ENCODE results near the gene ZNF684.

Gene ZNF684

DNA sequence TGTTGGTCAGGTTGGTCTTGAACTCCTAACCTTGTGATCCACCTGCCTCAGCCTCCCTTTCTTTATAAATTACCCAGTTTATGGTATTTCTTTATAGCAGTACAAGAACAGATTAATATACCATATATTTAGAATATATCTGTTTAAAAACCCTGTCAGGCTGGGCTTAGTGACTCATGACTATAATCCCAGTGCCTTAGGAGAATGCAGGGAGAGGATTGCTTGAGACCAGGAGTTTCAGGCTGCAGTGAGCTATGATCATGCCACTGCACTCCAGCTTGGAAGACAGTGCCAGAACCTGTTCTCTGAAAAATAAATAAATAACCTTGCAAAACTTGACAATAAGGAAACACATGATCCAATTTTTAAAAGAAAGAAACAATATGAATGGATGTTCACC is 43.9 kb downstream of the ZNF684 start:
- no peak for DNase-seq (ENCODE audit: low read depth)
- no peak overlapping the region for H3K4me3 ChIP-seq (ENCODE audit: low read length)
- TF ChIP-seq, protein P1, sequence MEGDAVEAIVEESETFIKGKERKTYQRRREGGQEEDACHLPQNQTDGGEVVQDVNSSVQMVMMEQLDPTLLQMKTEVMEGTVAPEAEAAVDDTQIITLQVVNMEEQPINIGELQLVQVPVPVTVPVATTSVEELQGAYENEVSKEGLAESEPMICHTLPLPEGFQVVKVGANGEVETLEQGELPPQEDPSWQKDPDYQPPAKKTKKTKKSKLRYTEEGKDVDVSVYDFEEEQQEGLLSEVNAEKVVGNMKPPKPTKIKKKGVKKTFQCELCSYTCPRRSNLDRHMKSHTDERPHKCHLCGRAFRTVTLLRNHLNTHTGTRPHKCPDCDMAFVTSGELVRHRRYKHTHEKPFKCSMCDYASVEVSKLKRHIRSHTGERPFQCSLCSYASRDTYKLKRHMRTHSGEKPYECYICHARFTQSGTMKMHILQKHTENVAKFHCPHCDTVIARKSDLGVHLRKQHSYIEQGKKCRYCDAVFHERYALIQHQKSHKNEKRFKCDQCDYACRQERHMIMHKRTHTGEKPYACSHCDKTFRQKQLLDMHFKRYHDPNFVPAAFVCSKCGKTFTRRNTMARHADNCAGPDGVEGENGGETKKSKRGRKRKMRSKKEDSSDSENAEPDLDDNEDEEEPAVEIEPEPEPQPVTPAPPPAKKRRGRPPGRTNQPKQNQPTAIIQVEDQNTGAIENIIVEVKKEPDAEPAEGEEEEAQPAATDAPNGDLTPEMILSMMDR (conservative IDR thresholded peaks at IDR 0.05; ENCODE audit: low read length): no peak

DNA sequence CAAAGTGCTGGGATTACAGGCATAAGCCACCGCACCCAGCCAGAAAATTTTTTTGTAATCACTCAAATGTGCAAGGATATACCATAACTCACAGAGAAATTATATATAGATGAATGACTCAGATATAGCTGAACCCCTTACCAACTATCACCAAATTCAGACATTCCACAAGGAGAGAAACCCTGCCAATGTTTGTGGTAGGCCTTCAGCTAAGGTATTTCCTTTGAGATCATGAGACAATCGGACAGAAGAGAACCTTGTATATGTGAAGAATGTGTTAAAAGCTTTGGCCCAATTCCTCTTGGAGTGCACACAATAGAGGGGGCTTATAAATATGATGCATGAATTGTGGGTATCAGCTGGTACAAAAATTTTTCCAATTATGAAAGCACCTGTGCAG is 50.7 kb downstream of the ZNF684 start:
- no peak overlapping the region for H3K4me3 ChIP-seq (ENCODE audit: low read length)
- TF ChIP-seq, protein P1 (conservative IDR thresholded peaks at IDR 0.05; ENCODE audit: low read length): no peak
- DNase-seq (ENCODE audit: low read depth): peak; percentile 26

DNA sequence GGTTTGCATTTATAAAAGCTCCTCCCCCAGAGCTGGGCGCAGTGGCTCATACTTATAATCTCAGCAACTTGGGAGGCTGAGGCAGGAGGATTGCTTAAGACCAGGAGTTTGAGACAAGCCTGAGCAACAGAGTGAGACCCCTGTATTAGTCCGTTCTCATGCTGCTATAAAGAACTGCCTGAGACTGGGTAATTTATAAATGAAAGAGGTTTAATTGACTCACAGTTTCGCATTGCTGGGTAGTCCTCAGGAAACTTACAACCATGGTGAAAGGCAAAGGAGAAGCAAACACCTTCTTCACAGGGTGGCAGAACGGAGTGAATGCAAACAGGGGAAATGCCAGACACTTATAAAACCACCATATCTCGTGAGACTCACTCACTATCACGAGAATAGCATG is 52.5 kb downstream of the ZNF684 start:
- no peak for DNase-seq (ENCODE audit: low read depth)
- no peak overlapping the region for H3K4me3 ChIP-seq (ENCODE audit: low read length)
- TF ChIP-seq, protein P1 (conservative IDR thresholded peaks at IDR 0.05; ENCODE audit: low read length): no peak

- TF ChIP-seq, protein P1 (conservative IDR thresholded peaks at IDR 0.05; ENCODE audit: low read length): no peak
- no peak for DNase-seq (ENCODE audit: low read depth)
- H3K4me3 ChIP-seq (ENCODE audit: low read length): no peak overlapping the region
Measured at GRCh38 chr1:40588586-40588985, 57.1 kb downstream of the ZNF684 start.

DNA sequence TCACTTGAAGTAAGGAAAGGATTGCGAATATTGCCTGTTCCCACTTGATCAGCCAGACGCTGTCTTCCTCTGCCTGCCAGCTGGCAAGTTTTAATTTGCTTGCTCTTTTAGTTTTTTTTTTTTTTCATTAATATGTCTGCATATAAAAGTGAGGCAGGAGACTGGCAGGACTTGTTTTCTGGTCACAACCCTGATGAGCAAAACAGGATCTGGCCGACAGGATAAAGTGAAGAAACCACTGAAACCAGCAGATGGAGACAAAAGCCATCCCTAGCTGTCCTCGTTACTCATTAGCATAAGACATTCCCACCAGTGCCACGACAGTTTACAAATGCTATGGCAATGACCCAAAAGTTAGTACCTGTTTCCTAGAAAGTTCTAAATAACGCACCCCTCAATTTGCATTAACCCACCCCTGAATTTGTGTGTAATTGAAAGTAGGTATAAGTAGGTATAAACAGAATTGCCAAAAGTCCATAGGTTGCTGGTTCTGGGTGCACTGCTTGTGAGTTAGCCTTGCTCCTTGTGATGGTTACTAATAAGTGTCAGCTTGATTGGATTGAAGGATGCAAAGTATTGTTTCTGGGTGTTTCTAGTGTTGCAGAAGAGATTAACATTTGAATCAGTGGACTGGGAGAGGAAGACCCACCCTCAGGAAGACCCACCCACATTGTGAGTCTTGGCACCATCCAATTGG is 60.8 kb downstream of the ZNF684 start:
- H3K4me3 ChIP-seq (ENCODE audit: low read length): no peak overlapping the region
- DNase-seq (ENCODE audit: low read depth): peak; percentile 33
- TF ChIP-seq, protein P1 (conservative IDR thresholded peaks at IDR 0.05; ENCODE audit: low read length): peak; percentile 54

DNA sequence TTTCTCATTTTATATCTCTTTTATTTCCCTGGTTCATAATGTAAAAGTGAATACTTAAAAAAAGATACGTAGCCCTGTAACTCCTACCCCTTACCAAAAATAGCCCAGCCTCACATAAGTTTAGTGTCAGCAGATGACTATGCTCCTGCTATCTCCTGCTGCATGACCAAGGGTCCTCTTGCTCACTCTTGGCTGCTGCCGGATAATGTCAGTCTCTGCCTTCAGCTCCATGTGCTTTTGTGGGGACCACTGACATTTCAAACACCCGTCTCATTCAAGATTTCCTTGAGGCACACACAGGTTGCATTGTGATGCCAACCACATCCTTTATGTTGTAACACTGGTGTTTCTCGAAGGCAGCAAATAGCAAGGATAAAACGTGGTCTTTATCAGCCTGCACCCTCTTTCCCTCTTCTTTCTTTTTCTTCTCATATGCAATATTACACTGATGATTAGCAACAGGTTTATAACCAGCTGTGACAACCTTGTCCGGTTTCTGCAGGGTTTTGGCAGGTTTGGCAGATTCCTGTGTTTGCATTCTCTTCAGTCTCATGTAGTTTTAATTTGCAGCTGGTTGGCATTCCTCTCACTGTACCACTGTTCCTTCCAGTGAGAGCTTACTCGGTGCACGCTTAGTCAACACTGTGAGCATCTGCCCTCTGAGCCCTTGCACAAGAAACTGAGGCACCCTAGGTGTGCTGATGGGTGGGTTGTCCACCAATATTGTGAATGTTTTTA is 62.2 kb downstream of the ZNF684 start:
- TF ChIP-seq, protein P1 (conservative IDR thresholded peaks at IDR 0.05; ENCODE audit: low read length): no peak
- peak; percentile 39 for DNase-seq (ENCODE audit: low read depth)
- H3K4me3 ChIP-seq (ENCODE audit: low read length): no peak overlapping the region

DNA sequence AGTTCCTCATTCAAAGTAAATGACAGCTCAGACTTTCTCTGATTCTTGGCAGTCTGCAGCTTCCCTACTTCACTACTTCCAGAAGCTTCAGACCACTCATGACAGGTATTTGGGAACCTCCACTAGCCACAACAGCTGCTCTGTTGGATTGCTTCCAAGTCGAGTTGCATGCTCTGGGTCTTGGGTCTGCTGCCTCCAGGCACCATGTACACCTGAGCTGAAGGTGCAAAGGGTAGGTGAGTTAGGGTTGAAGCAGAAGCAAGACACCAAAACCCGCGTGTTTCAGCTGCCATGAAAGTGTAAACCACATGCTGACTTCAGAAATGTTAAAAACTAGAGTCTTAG is 62.7 kb downstream of the ZNF684 start:
- DNase-seq (ENCODE audit: low read depth): no peak
- H3K4me3 ChIP-seq (ENCODE audit: low read length): no peak overlapping the region
- TF ChIP-seq, protein P1 (conservative IDR thresholded peaks at IDR 0.05; ENCODE audit: low read length): no peak
